Activated CD4-positive, alpha-beta T cell treated with anti-CD3 and anti-CD28 coated beads, Interleukin-10, Interleukin-2, amounts not matched to agents 100 ng/mL and 50 ng/mL, durations not matched to agents 16 hours and 8 hours (primary cell): ENCODE measurements around the gene ARHGDIG.
"Not testable (repeated sequence)": the region's sequence is repeated elsewhere in the genome, so short reads cannot be mapped to it uniquely, and the experiment has no call there.

ENCODE experiments used
- DNase-seq: peaks from one replicate; pipeline ENCODE4 v3.0.0-alpha.2; 2020

The ARHGDIG gene

GRCh38 chr16:301950-302349, 21.6 kb downstream of the ARHGDIG start:
- no peak for DNase-seq

- DNase-seq, result no peak
Measured at GRCh38 chr16:303760-304505, 23.5 kb downstream of the ARHGDIG start.

- DNase-seq, result no peak
Measured at GRCh38 chr16:305916-306626, 25.7 kb downstream of the ARHGDIG start.

- DNase-seq, result no peak
Measured at GRCh38 chr16:306911-307370, 26.6 kb downstream of the ARHGDIG start.

GRCh38 chr16:307691-308312, 27.4 kb downstream of the ARHGDIG start:
- DNase-seq, result no peak

GRCh38 chr16:309476-309875, 29.1 kb downstream of the ARHGDIG start:
- DNase-seq, result no peak

GRCh38 chr16:311725-312124, 31.3 kb downstream of the ARHGDIG start:
- DNase-seq, result no peak

GRCh38 chr16:314351-314750, 34.0 kb downstream of the ARHGDIG start:
- no peak for DNase-seq

GRCh38 chr16:314795-315299, 34.5 kb downstream of the ARHGDIG start:
- DNase-seq, result no peak

GRCh38 chr16:316741-317464, 36.5 kb downstream of the ARHGDIG start:
- no peak for DNase-seq

- DNase-seq, result no peak
Measured at GRCh38 chr16:317583-317982, 37.2 kb downstream of the ARHGDIG start.

- DNase-seq, result no peak
Measured at GRCh38 chr16:318628-319027, 38.2 kb downstream of the ARHGDIG start.

GRCh38 chr16:320206-320605, 39.8 kb downstream of the ARHGDIG start:
- no peak for DNase-seq

- no peak for DNase-seq
Measured at GRCh38 chr16:321532-321931, 41.1 kb downstream of the ARHGDIG start.

GRCh38 chr16:322476-323143, 42.2 kb downstream of the ARHGDIG start:
- DNase-seq, result no peak

GRCh38 chr16:324201-324450, 43.7 kb downstream of the ARHGDIG start:
- no peak for DNase-seq

- peak; percentile 53 for DNase-seq
Measured at GRCh38 chr16:324451-325334, 44.3 kb downstream of the ARHGDIG start.

- DNase-seq, result no peak
Measured at GRCh38 chr16:325375-326145, 45.2 kb downstream of the ARHGDIG start.

- no peak for DNase-seq
Measured at GRCh38 chr16:330741-331140, 50.4 kb downstream of the ARHGDIG start.

- not testable (repeated sequence) for DNase-seq
Measured at GRCh38 chr16:331181-331814, 50.9 kb downstream of the ARHGDIG start.
